SK-N-SH treated with all-trans-retinoic acid at 6 μM for 48 hours (cell line): Measurements from ENCODE around the gene GPNMB.
"Not testable (repeated sequence)": the region's sequence is repeated elsewhere in the genome, so short reads cannot be mapped to it uniquely, and the experiment has no call there.

Experiments used
- ISL1 ChIP-seq: fragments of 250-450 bp; sonication (Bioruptor Pico); IDR thresholded peaks from 2 replicates; pipeline ENCODE4 v2.1.2; 2022; ENCODE audit warnings: mild to moderate bottlenecking, moderate library complexity
- OSR1 ChIP-seq: fragments of 250-450 bp; sonication (Bioruptor Pico); IDR thresholded peaks from 2 replicates; pipeline ENCODE4 v1.8.0; 2022; ENCODE audit warnings: moderate library complexity, mild to moderate bottlenecking, inconsistent platforms
- TOX ChIP-seq: fragments of 250-450 bp; sonication (Bioruptor Pico); IDR thresholded peaks from 2 replicates; pipeline ENCODE4 v1.8.0; 2021; ENCODE audit warnings: mild to moderate bottlenecking, moderate library complexity, borderline replicate concordance
- ZNF70 ChIP-seq: fragments of 450-650 bp; formaldehyde crosslinking; IDR thresholded peaks from 2 replicates; pipeline ENCODE4 v1.5.0; 2020; ENCODE audit warnings: mild to moderate bottlenecking, moderate library complexity
- TF ChIP-seq, protein P1 (sequence below): fragments of 250-450 bp; sonication (Bioruptor Pico); IDR thresholded peaks from 2 replicates; pipeline ENCODE4 v1.8.0; 2020; ENCODE audit warnings: mild to moderate bottlenecking, moderate library complexity, borderline replicate concordance
- TF ChIP-seq, protein P2 (sequence below): fragments of 250-450 bp; sonication (Bioruptor Pico); IDR thresholded peaks from 2 replicates; pipeline ENCODE4 v1.5.1; 2021; ENCODE audit warnings: mild to moderate bottlenecking, moderate library complexity
- TF ChIP-seq, protein P3 (sequence below): fragments of 250-450 bp; sonication (Bioruptor Pico); IDR thresholded peaks from 2 replicates; pipeline ENCODE4 v1.5.1; 2020; ENCODE audit warnings: low read depth, mild to moderate bottlenecking, moderate library complexity

DNA sequence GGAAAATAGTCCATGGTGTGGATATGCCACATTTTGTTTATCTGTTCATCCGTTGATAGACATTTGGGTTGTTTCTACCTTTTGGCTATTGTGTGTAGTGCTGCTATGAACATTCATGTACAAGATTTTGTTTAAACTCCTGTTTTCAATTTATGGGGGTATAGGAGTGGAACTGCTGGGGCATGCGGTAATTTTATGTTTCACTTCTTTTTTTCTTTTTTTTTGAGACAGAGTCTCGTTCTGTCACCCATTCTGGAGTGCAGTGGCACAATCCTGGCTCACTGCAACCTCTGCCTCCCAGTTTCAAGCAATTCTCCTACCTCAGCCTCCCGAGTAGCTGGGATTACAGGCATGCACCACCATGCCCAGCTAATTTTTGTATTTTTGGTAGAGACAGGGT, 22.2 kb upstream of the GPNMB start:
- TF ChIP-seq, protein P1, sequence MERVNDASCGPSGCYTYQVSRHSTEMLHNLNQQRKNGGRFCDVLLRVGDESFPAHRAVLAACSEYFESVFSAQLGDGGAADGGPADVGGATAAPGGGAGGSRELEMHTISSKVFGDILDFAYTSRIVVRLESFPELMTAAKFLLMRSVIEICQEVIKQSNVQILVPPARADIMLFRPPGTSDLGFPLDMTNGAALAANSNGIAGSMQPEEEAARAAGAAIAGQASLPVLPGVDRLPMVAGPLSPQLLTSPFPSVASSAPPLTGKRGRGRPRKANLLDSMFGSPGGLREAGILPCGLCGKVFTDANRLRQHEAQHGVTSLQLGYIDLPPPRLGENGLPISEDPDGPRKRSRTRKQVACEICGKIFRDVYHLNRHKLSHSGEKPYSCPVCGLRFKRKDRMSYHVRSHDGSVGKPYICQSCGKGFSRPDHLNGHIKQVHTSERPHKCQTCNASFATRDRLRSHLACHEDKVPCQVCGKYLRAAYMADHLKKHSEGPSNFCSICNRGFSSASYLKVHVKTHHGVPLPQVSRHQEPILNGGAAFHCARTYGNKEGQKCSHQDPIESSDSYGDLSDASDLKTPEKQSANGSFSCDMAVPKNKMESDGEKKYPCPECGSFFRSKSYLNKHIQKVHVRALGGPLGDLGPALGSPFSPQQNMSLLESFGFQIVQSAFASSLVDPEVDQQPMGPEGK (CRISPR knock-in tag) = not testable (repeated sequence)
- not testable (repeated sequence) for TF ChIP-seq OSR1 (CRISPR knock-in tag); TOX (CRISPR knock-in tag); ISL1; ZNF70
- TF ChIP-seq, protein P2, sequence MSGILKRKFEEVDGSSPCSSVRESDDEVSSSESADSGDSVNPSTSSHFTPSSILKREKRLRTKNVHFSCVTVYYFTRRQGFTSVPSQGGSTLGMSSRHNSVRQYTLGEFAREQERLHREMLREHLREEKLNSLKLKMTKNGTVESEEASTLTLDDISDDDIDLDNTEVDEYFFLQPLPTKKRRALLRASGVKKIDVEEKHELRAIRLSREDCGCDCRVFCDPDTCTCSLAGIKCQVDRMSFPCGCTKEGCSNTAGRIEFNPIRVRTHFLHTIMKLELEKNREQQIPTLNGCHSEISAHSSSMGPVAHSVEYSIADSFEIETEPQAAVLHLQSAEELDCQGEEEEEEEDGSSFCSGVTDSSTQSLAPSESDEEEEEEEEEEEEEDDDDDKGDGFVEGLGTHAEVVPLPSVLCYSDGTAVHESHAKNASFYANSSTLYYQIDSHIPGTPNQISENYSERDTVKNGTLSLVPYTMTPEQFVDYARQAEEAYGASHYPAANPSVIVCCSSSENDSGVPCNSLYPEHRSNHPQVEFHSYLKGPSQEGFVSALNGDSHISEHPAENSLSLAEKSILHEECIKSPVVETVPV (CRISPR knock-in tag) = not testable (repeated sequence)
- TF ChIP-seq, protein P3, sequence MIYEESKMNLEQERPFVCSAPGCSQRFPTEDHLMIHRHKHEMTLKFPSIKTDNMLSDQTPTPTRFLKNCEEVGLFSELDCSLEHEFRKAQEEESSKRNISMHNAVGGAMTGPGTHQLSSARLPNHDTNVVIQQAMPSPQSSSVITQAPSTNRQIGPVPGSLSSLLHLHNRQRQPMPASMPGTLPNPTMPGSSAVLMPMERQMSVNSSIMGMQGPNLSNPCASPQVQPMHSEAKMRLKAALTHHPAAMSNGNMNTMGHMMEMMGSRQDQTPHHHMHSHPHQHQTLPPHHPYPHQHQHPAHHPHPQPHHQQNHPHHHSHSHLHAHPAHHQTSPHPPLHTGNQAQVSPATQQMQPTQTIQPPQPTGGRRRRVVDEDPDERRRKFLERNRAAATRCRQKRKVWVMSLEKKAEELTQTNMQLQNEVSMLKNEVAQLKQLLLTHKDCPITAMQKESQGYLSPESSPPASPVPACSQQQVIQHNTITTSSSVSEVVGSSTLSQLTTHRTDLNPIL (CRISPR knock-in tag) = not testable (repeated sequence)
